Mononuclear cell (primary cell): ENCODE measurements around the gene PARN. TPM values are rescaled to one million over a fixed set of nuclear protein-coding genes. Genes with fewer than 3 reads are reported as not detected.
"Not testable (repeated sequence)": the region's sequence is repeated elsewhere in the genome, so short reads cannot be mapped to it uniquely, and the experiment has no call there.

Experiments
- H3K27me3 ChIP-seq: 2 replicates; pipeline ENCODE4 v1.6.0; 2011; ENCODE audit warnings: low read length, control low read depth; ENCODE audit not compliant: insufficient read depth
- H3K4me1 ChIP-seq: 2 replicates; pipeline ENCODE4 v1.5.1; 2011; ENCODE audit warnings: mild to moderate bottlenecking, low read length, control low read depth; ENCODE audit not compliant: insufficient read depth
- H3K4me3 ChIP-seq: 2 replicates; pipeline ENCODE4 v1.5.1; 2011; ENCODE audit warnings: mild to moderate bottlenecking, low read length, moderate library complexity
- H3K9me3 ChIP-seq: 2 replicates; pipeline ENCODE4 v1.5.1; 2011; ENCODE audit warnings: low read depth, mild to moderate bottlenecking, control low read depth, low read length
- total RNA-seq: library from RNA; depleted of rRNA; stranded (reverse); fragments of >200 nt; gene quantifications from one replicate; pipeline ENCODE4 v1.2.3, GENCODE V29; 2012

The PARN gene
- total RNA-seq, 1 donor = 37.2 TPM

DNA sequence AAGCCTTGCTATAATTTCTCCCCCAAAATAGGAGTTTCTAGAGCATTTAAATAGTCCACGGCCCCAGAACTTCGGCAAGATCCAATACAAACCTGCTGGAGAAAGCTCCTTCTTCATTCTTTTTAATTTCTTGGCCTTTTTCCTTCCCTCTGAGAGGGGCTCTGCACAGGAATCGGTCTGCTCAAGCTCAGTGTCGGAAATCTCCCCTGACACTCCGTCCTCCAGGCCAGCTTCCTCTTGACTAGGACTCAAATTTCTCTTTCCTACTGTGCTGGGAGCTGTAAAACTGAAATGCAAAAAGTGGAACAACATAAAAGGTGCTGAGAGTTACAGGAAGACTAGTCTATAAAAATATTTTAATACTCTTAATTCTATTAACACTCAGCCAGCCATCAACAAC is 183.3 kb downstream of the PARN start:
- Histone ChIP-seq H3K27me3 (no peaks in the 10 kb centered on the region), H3K9me3 (no peaks in the 10 kb centered on the region), H3K4me1 (peaks cover 5% of the 10 kb centered on the region), H3K4me3 (no peak overlapping the region)

DNA sequence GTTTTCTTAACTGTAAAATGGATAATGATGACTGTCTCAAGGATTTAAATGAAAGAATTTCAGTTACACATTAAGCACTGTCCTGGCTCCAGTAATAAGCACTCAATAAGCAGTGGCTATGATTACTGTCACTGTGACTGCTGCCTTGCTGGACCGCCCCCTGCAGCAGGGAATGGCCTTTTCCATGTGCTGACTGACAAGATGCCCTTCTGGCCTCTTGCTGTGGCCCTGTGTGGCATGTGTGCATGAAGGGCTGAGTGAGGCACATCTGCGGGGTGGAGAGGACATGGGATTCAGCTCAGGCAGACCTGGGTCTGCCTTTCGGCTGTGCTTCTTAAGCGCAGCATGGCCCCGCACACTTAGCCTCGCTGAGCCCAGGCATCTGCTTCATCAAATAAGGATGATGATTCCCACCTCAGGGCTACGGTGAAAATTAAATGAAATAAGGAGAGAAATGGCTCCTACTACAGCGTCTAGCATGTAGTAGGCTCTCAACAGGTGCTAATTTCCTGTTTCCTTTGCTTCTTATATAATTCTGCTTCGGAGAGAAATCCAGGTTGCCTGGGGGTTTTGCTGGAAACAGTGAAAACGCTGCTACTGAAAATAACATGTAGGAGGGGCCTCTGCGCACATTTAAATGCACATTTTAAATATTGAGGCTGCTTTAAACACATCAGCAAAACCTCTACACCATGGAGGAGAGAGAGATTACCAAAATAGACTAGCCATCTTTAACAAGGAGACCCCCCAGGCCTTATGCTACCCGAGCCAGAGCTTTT is 183.9 kb downstream of the PARN start:
- H3K4me3 ChIP-seq = no peak overlapping the region

DNA sequence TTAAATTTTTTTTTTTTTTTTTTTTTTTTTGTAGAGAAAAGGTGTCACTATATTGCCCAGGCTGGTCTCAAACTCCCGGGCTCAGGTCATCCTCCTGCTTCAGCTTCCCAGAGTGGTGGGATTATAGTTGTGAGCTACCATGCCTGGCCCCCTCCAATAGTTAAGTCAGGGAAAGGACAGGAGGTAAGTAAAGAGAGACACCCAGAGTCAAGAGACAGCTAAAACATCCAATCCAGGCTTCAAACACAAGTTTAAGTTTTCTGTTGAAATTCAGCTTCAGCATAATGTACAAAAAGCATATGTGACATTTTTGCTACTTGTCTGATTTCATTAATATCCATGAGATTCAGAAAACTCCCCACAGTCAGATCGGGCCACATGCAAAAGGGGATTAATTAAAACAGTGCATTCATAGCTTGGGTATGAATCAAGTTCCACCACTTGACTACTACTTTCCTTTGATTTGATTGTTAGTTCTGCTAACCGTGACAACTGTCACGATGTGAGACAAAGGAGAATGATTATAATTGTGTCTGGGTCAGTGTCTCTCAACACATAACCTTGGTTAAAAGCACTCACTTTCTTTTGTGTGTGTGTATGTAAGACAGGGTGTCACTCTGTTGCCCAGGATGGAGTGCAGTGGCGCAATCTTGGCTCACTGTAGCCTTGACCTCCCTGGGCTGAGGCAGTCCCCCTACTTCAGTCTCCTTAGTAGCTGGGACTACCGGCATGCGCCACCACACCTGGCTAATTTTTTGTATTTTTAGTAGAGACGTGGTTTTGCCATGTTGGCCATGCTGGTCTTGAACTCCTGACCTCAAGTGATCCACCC is 184.9 kb downstream of the PARN start:
- Histone ChIP-seq H3K4me3 (no peak overlapping the region), H3K27me3 (no peaks in the 10 kb centered on the region), H3K4me1 (peaks cover 5% of the 10 kb centered on the region), H3K9me3 (no peaks in the 10 kb centered on the region)

More for the DNA sequence above, 183.9 kb downstream of the PARN start:
- peaks cover 5% of the 10 kb centered on the region for H3K4me1 ChIP-seq
- H3K9me3 ChIP-seq = no peaks in the 10 kb centered on the region
- H3K27me3 ChIP-seq = no peaks in the 10 kb centered on the region

DNA sequence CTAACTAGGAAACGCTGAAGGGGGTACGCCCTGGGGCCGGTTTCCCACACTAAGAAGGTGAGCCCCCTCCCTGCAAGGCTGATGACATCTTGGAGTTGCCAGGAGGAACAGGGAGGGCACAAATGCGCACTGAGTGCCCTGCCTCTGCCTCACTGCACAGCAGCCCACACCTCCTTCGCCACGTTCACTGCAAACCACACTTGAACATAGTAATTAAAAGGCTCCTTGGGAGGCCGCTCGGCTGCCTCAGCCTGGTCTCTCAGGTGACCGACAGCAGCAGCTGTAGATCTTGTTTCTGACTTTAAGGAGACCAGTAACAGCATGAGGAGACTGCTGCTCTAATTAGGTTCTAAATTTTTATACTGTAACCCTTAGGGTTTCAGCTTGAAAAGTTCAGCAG is 188.5 kb downstream of the PARN start:
- not testable (repeated sequence) for H3K9me3 ChIP-seq, H3K4me1 ChIP-seq, H3K4me3 ChIP-seq, H3K27me3 ChIP-seq

DNA sequence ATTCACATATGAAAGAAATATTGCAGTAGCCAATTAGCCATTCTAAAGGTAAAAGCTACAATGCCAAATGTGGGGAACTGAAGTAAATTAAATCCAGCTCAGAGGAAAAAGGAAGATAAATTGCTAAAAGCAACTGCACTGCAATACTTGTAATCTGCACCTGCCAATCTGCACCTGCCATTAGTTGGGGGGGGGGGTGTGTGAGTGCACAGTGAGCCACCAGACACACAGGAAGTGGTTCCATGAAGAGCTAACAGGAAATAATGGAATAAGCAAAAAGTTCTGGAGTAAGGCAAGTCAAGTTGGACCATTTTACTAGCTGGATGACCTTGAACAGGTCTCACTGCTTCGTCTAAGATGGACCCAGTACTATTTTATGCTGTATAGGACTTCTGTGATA is 191.8 kb downstream of the PARN start:
- H3K4me1 ChIP-seq = peaks cover 4% of the 10 kb centered on the region
- H3K9me3 ChIP-seq = no peaks in the 10 kb centered on the region
- H3K27me3 ChIP-seq = no peaks in the 10 kb centered on the region

DNA sequence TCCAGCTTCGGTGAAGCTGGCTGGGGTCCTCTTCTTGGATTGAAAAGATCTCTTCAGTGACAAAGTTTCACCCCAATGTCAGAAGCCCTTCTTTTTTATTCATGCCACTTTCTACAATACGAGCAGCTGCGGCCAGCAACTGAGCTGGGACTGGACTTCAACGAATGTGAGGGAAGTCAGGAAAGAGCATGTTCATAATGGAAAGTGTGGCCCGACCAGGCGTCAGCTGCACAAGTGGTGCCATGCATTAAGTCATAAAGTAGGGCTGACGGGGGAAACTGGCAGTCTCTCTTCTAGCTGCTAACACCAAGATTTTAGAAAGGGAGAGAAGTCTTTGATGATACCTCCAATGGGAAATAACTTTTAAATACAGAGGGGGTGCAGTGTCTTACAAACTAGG is 192.6 kb downstream of the PARN start:
- Histone ChIP-seq H3K9me3 (no peaks in the 10 kb centered on the region), H3K4me3 (no peak overlapping the region), H3K27me3 (no peaks in the 10 kb centered on the region), H3K4me1 (peaks cover 4% of the 10 kb centered on the region)

More for the DNA sequence above, 191.8 kb downstream of the PARN start:
- H3K4me3 ChIP-seq = no peak overlapping the region

DNA sequence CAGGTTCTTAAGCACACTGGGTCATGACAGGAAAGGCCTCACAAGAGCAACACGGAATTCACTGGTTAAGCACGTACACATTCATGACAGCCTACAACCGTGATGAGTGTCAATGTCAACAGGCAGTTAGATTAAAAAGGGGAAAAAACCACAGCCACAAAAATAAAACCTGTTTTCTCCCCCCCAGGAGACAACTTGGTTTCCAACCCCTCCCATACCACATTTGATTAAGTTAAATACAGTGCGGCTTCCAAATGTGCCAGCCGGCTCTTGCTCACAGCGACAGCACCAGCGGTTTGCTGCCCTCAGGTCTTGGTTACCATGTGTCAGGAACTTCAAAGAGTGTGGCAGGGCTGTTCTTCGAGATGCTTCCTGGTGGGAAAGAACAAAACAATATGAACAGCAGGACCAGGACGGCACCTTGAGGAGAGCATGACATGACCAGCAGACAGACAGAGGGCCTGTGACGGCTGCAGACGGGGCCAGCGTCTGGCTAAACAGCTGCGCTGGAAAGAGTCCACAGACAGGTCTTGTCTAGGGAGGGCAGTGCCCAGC is 193.6 kb downstream of the PARN start:
- H3K4me1 ChIP-seq = peaks cover 4% of the 10 kb centered on the region
- no peaks in the 10 kb centered on the region for H3K27me3 ChIP-seq
- no peak overlapping the region for H3K4me3 ChIP-seq
- H3K9me3 ChIP-seq = no peaks in the 10 kb centered on the region

DNA sequence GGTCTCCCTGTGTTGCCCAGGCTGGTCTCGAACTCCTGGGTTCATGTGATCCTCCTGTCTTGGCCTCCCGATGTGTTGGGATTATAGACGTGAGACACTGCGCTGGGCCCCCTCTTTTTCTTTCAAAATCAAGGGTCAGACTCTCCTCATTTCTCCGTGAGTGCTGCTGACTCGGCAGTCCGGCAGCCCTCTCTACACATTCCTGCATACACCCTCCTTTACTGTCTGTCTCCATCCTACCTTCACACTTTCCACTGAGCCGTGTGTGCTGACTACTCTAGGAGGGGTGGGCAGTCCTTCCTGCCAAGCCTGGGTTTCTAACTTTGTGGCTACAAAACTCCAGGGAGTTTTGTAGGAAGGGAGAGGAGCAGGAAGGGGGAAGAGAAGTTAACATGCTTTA is 195.2 kb downstream of the PARN start:
- Histone ChIP-seq H3K4me3 (no peak overlapping the region), H3K27me3 (no peaks in the 10 kb centered on the region), H3K9me3 (no peaks in the 10 kb centered on the region), H3K4me1 (peaks cover 4% of the 10 kb centered on the region)

DNA sequence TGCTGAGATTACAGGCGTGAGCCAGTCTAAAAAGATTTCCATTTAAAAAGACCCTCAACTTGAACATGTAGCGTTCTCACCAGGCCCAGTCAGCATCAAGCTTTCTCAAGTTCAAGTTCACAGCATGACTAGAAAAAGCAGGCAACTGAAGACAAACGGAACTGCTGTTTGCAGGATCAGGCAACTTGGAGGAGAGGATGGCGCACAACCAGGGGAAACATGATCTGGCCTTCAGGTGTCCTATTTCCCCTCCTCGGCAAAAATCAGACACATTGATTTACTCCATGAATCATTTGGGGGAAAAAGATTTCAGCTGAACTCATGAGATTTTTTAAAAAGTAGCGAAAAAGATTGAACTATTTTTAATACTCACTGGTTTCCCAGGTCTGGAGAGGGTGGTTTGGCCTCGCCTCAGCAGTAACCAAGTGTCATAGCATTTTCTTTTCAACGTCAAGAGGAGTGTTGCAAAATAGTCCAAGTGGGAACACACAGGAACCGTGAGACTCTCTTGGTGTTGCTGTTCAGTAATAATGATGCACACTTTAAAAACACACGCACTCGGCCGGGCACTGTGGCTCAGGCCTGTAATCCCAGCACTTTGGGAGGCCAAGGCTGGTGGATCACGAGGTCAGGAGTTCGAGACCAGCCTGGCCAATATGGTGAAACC is 201.0 kb downstream of the PARN start:
- not testable (repeated sequence) for H3K27me3 ChIP-seq, H3K9me3 ChIP-seq, H3K4me1 ChIP-seq, H3K4me3 ChIP-seq

DNA sequence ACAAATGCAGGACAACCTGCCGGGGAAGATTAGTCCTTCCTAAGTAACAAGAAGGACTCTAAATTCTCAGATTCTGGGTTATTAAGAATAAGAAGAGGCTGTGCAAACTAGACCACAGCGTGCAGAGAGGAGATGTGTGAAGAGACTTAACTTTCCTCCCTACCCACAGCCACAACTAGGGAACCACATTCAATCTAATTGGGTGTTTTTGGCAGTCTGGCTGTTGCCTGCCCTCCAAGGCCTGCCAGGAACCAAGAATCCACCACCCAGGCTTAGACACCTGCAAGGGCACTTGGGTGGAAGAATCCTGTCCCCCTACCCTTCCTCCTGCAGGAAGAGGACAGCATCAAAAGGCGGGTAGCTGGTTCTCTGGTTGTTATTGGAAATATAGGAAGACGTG is 202.0 kb downstream of the PARN start:
- Histone ChIP-seq H3K4me1 (no peaks in the 10 kb centered on the region), H3K27me3 (no peaks in the 10 kb centered on the region), H3K9me3 (no peaks in the 10 kb centered on the region), H3K4me3 (no peak overlapping the region)

DNA sequence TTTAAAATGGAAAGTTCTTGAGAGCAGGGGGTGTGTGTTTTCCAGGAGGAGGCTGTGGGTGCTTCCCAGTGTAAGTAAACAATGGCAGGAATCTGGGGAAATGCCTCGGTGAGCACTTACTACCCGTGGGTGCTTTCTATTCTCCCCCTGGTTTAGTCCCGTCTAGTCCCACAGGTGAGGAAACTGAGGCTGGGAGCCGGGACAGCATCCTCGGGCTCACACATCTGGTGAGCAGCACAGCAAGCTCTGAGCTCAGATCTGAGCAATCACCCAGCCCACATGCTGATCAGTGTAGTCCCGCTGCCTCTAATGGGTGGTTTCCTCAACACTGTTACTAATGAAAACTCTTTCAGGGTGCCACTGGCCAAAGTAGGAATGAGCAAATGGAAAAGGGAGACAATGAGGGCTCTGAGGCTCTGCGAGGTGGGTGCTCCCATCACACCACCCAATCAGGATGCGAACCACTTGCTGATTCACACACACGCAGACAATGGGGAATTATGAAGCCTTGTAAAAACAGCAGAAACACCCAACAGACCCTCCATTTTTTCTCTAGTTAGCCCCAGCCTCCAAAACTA is 202.6 kb downstream of the PARN start:
- H3K27me3 ChIP-seq = no peaks in the 10 kb centered on the region
- H3K4me1 ChIP-seq = no peaks in the 10 kb centered on the region
- H3K9me3 ChIP-seq = no peaks in the 10 kb centered on the region
- no peak overlapping the region for H3K4me3 ChIP-seq

DNA sequence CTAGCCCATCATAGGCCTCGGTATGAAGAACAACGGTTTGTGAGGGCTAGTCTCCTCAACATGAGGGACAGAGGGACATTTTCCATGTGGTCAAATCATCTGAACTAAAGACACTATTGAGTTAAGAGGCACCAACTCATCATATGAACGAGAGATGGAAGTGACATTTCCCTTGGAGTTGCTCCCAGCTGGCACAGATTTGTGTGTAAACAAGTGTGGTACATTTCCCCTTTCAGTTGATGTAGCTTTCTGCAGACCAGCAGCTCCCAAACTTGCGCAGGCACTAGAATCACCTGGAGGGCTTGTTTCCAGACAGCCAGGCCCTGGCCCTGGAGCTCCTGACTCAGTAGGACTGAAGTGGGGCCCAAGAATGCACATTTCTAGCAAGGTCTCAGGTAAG is 205.5 kb downstream of the PARN start:
- Histone ChIP-seq H3K4me1 (no peaks in the 10 kb centered on the region), H3K27me3 (no peaks in the 10 kb centered on the region), H3K4me3 (no peak overlapping the region), H3K9me3 (no peaks in the 10 kb centered on the region)

DNA sequence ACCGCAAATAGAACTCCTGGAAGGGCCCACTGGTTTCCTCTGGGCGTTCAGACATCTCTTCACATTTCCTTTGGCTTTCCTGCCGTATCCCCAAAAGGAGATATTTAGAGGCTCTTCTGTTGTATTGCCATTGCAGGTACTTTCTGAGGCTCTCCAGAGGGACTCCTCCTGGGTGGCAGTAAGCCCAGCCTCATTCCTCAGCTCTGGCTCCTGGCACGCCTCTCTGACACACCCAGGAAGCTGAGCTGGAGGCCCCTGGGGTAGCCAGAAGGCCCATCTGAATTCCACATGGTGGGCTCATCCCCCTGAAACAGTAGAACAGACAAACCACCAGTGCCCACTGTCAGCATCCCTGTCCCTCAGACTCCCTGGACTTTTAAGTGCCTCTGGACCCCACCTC is 206.7 kb downstream of the PARN start:
- Histone ChIP-seq H3K4me3 (no peak overlapping the region), H3K9me3 (no peaks in the 10 kb centered on the region), H3K4me1 (no peaks in the 10 kb centered on the region), H3K27me3 (no peaks in the 10 kb centered on the region)

DNA sequence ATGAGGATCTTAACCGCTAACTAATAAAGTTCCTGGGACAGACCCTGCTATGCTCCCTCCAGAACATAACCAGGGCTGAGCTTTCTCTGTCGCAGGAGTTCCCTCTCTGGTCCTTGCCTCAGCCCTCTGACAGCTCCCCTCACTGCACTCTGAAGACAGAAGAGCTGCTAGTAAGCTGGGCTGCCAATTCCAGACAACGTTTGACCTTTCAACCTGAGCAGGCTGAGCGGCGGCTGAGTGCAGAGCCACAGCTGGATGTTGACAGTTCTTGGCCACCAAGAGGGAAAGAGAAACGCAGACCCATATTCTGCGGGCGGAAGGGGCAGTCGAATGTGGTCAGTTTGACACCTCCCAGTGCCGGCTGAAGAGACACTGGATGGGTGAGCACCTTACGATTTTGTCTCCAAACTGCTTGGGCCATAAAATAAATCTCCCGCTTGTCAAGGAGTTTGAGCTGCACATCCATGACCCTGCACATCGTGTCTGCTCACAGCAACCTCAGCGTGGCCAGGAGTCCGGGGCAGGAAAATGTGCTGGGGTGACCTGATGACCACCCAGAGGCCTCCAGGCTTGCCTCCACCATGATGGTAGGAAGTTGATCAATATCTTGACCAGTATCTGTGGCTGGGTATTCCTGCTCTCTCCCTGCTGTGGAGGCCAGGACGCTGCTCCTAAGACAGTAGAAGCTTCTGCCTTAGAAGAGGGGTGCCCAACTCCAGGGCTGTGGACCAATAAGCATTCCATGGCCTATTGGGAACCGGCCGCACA is 209.2 kb downstream of the PARN start:
- Histone ChIP-seq H3K27me3 (no peaks in the 10 kb centered on the region), H3K9me3 (no peaks in the 10 kb centered on the region), H3K4me1 (no peaks in the 10 kb centered on the region), H3K4me3 (no peak overlapping the region)
